ENCODE data around the gene ARID5B. TPM values are rescaled to one million over a fixed set of nuclear protein-coding genes. Genes with fewer than 3 reads are reported as not detected.

Gene ARID5B
- total RNA-seq, 1 experiment from 2014 or later = 2.3 TPM

DNA sequence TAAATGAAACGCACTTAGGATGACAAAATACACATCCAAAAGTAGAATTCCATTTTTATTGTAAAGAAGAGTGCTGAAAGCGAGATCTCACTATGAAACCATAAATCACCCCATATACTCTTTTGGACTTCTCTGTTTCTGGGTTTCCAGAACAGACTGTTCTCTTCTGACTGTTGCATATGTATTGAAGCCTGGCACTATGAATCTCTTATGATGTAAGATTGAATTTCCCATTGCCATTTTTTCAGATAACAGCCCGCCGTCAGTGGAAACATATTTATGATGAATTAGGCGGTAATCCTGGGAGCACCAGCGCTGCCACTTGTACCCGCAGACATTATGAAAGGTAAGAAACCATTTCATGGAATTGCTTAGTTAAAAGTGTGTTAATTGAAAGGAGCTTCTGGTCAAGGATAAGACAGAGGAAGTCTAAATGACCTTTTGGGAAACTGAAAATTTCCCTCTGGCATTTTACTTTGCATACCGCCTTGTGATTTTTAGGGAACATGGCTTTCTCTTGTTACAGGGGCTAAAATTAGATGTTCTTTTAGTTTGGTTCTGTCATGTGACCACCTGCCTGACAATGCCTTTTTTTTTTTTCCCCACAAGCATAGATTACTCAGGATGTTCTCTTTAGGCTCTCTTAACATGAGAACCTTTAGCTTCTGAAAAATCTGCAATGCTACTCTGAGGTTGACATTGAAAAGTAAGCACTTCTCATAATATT lies 168.1 kb downstream of the ARID5B start:
- ChIA-PET CTCF (interaction anchor here (0.7 kb wide), 1 partner anchor 42 kb away, joined by 3 read pairs; no protein-coding TSS in a partner anchor), POLR2A (no interaction called here)
- TF ChIP-seq NR2C2 (CRISPR knock-in tag; IDR thresholded peaks at IDR 0.05) = no peak
- TF ChIP-seq, protein P1, sequence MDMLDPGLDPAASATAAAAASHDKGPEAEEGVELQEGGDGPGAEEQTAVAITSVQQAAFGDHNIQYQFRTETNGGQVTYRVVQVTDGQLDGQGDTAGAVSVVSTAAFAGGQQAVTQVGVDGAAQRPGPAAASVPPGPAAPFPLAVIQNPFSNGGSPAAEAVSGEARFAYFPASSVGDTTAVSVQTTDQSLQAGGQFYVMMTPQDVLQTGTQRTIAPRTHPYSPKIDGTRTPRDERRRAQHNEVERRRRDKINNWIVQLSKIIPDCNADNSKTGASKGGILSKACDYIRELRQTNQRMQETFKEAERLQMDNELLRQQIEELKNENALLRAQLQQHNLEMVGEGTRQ (CRISPR knock-in tag; IDR thresholded peaks at IDR 0.05) = peak; percentile 47
- TF ChIP-seq ZNF281 (CRISPR knock-in tag; IDR thresholded peaks at IDR 0.05) = no peak
- H3K36me3 Mint-ChIP-seq = no peaks in the 10 kb centered on the region
- no peak for DNase-seq (ENCODE audit: low spot score)
- no peak for ATAC-seq
- no peak overlapping the region for H3K27ac Mint-ChIP-seq
- no peaks in the 10 kb centered on the region for H3K9me3 Mint-ChIP-seq
- H3K27me3 Mint-ChIP-seq (ENCODE audit: low read depth) = no peaks in the 10 kb centered on the region
- peaks cover 22% of the 10 kb centered on the region for H3K4me1 Mint-ChIP-seq
- H3K4me3 Mint-ChIP-seq = no peak overlapping the region

DNA sequence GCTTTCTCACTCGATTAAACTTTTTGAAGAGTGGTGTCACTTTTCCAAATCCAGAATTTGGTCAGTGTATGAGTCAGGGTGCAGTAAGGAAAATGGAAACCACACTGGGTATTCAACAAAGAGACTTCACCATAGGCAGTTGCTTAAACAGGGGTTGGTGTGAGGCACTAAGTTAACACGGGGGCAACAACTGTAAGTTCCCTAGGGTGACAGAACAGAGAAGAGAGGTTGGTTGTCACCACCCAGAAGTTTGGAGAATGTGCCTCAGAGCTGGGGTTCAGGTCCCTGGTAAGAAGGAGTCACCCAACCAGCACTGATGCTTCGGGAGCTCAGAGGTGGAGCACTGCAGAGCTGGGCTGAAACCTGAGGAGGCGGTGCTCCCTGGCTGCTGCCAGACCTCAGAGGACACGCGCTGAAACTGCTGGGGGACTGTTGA lies 170.4 kb downstream of the ARID5B start:
- ATAC-seq (0 out of 2 replicates have a peak, but pooled peaks have one; percentile 28), DNase-seq (ENCODE audit: low spot score) (no peak)
- Mint-ChIP-seq H3K36me3 (no peaks in the 10 kb centered on the region), H3K9me3 (no peaks in the 10 kb centered on the region), H3K27me3 (ENCODE audit: low read depth) (no peaks in the 10 kb centered on the region), H3K4me3 (no peak overlapping the region), H3K27ac (peak overlapping the region; percentile 51; the same call in 1 of the 2 replicates), H3K4me1 (peaks cover 22% of the 10 kb centered on the region)
- POLR2A ChIA-PET = no interaction called here
- CTCF ChIA-PET = no interaction called here
- TF ChIP-seq KAT7 (CRISPR knock-in tag; IDR thresholded peaks at IDR 0.05; ENCODE audit: borderline replicate concordance) (no peak), ZNF263 (CRISPR knock-in tag; IDR thresholded peaks at IDR 0.05; ENCODE audit: low read depth) (peak; percentile 87)

GRCh38 chr10:62072901-62073300 lies 171.4 kb downstream of the ARID5B start:
- Mint-ChIP-seq H3K27me3 (ENCODE audit: low read depth) (no peaks in the 10 kb centered on the region), H3K4me3 (no peak overlapping the region), H3K27ac (no peak overlapping the region), H3K4me1 (peaks cover 22% of the 10 kb centered on the region), H3K36me3 (no peaks in the 10 kb centered on the region), H3K9me3 (no peaks in the 10 kb centered on the region)
- POLR2A ChIA-PET = no interaction called here
- DNase-seq (ENCODE audit: low spot score) (no peak), ATAC-seq (no peak)
- CTCF ChIA-PET = interaction anchor here (0.6 kb wide), 1 partner anchor 11 kb away, joined by 3 read pairs; no protein-coding TSS in a partner anchor
- TF ChIP-seq ZNF396 (CRISPR knock-in tag; IDR thresholded peaks at IDR 0.05; ENCODE audit: borderline replicate concordance) = no peak
- TF ChIP-seq SMAD3 (CRISPR knock-in tag; IDR thresholded peaks at IDR 0.05; ENCODE audit: borderline replicate concordance) = no peak
- TF ChIP-seq, protein P2, sequence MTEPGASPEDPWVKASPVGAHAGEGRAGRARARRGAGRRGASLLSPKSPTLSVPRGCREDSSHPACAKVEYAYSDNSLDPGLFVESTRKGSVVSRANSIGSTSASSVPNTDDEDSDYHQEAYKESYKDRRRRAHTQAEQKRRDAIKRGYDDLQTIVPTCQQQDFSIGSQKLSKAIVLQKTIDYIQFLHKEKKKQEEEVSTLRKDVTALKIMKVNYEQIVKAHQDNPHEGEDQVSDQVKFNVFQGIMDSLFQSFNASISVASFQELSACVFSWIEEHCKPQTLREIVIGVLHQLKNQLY (CRISPR knock-in tag; IDR thresholded peaks at IDR 0.05) = no peak
- TF ChIP-seq CREM (CRISPR knock-in tag; IDR thresholded peaks at IDR 0.05) = no peak
- TF ChIP-seq GTF2I (CRISPR knock-in tag; conservative IDR thresholded peaks at IDR 0.05) = no peak

GRCh38 chr10:62073429-62073828 lies 171.9 kb downstream of the ARID5B start:
- H3K27ac Mint-ChIP-seq = no peak overlapping the region
- ChIA-PET CTCF (no interaction called here), POLR2A (no interaction called here)
- H3K27me3 Mint-ChIP-seq (ENCODE audit: low read depth) = no peaks in the 10 kb centered on the region
- TF ChIP-seq EMX1 (CRISPR knock-in tag; IDR thresholded peaks at IDR 0.05) (no peak), ZMAT4 (CRISPR knock-in tag; IDR thresholded peaks at IDR 0.05) (no peak)
- no peak overlapping the region for H3K4me3 Mint-ChIP-seq
- no peak for DNase-seq (ENCODE audit: low spot score)
- H3K36me3 Mint-ChIP-seq = no peaks in the 10 kb centered on the region
- ATAC-seq = no peak
- no peaks in the 10 kb centered on the region for H3K9me3 Mint-ChIP-seq
- H3K4me1 Mint-ChIP-seq = peaks cover 22% of the 10 kb centered on the region

Data from WTC11 (cell line).